Stimulated activated CD4-positive, alpha-beta T cell treated with anti-CD3 and anti-CD28 coated beads, Interleukin-1b, Interleukin-23, amount 100 ng/mL, for 4 hours (primary cell): Measurements from ENCODE around the gene YBX3.
A peak's percentile ranks its signal among the peaks of the same experiment; 100 is the strongest.

Experiments used
- DNase-seq, 2 donors: peaks; one replicate each; pipeline ENCODE4 v3.0.0-alpha.2; 2020; ENCODE audit warnings: low read depth in 2 of 2

The YBX3 gene

GRCh38 chr12:10721651-10722501, 1.2 kb downstream of the YBX3 start:
- peak in 1 of 2 donors; percentile 38 for DNase-seq

DNA sequence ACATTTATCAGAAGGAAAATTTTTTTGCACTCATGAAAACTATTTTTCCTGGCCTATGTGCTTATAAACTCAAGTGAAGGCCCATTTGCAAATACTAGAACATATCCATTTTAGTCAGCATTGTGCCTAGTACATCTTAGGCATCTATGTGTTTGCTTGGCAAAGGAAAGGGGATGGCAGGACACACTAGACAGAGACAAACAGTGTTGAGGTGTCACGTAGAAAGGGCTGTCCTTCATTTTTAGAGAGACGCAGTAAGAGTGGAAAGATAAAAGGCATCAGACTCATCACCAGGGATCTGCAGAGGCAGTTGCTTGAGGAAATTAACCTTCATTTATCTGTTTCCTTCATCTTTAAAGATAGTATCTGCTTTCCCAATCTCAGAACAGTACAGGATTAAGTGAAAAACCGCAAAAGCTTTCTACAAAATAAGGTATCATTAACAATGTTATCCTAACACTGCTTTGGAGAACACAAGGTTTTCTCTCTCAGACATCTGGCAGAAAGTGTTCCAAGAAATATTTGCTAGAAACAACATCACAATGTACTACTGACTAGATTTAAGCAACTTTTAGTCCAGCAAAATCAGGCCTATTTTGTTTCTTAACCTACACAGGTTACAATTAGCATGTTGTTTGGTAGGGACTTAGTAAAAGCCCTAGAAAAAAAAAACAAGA, 2.0 kb downstream of the YBX3 start:
- DNase-seq, result no peak

DNA sequence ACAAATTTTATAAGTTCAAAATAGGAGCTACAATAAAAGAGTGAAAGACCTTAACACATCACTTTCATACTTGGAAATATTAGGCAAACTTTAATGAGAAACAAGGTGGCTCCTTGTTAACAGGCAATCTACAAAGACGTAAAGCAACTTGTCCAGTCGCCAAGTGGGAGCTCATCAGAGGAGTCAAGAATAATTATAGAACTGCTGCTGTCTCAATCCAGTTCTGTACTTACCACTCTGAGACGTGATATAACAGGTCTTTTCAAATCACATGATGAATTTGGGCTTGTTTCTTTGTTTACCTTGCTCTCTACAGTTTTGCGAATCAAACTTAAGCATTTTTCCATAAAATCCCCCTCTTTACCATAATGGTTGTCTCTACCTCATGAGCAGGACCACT, 3.6 kb downstream of the YBX3 start:
- DNase-seq, result no peak

- DNase-seq, result no peak
These were observed 4.8 kb downstream of the YBX3 start for GRCh38 chr12:10718279-10718821.

- no peak for DNase-seq
These were observed 5.7 kb downstream of the YBX3 start for GRCh38 chr12:10717410-10717809.

DNA sequence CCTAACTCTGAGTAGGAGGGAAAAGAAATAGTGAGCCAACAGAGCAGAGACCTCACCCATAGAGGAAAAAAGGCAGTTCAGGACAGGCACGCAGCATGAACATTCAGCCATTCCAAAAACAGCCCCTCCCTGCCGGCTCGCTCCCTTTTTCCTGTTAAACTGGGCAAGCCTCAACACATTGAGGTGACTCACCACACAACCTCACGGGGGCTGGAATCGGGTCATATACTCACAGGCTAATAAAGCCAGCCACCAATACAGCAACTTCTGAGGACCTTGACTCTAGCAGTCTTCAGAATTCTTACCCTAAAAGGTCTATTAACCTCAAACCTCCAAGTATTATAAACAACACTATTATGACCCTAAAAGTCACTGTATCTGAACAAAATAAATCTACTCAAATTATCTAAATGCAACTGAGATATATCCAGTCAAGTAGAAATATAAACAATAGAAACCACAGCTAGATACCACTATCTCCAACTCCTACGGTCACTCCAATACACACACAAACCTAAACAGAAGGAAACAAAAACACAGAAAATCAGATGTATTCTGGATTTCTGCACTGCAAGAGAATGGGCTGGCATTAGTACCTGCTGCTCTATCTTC, 6.3 kb downstream of the YBX3 start:
- DNase-seq, result no peak

DNA sequence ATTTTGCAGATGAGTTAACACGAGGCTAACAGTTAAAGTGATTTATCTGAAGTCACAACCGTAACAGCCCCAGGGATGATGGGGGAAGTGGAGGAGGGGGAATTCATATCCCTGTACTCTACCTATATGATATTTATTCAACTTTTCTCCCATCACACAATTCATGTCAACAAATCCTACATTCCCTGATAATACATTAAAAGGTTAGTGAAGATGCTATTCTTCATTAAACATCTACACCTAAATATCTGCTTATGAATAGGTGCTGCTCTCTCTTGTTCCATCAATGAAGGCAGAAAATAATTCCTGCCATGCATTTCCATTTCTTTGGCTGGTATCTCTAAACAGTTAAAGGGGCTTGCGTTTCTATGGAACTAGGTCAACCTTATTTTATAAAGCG, 6.8 kb downstream of the YBX3 start:
- DNase-seq, result no peak

- DNase-seq, result no peak
These were observed 7.6 kb downstream of the YBX3 start for GRCh38 chr12:10715491-10715890.

GRCh38 chr12:10709808-10710207, 13.3 kb downstream of the YBX3 start:
- DNase-seq, result no peak

DNA sequence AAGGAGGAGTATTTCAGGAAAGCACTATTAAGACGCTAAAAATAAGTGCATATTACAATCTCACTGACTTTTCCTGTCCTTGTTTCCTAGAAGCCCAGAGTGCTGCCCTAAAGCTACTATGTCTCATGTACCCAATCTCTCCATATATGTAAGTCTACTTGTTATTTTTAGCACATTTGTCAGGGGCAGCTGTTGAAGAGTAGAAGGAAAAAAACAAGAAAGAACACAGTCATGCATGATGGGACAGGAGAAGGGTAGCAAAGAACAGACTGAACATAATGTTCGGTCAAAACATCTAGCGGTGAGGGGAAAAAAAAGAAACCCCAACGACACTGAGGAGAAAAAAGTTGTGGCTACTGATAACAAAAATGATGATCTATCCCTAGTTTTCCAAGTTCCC, 14.3 kb downstream of the YBX3 start:
- no peak for DNase-seq

GRCh38 chr12:10705655-10706054, 17.5 kb downstream of the YBX3 start:
- DNase-seq, result no peak

DNA sequence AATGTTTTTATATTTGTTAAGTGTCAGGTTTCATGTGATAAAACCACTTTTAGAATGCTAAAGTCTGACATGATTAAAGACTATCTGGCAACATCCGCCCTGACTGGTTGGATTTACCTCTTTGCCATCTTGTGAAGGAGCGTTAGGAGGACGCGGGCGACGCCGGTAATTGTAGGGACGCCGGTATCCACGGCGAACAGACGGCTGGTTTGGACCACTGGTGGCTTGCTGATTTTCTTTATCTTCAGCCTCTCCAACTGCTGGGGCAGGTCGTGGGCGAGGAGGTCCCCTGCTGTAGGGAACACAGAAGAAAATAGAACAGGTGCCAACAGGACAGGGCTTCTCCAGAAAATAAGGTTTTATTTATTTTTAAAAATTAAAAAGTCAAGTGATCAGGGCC, 21.3 kb downstream of the YBX3 start:
- no peak for DNase-seq

DNA sequence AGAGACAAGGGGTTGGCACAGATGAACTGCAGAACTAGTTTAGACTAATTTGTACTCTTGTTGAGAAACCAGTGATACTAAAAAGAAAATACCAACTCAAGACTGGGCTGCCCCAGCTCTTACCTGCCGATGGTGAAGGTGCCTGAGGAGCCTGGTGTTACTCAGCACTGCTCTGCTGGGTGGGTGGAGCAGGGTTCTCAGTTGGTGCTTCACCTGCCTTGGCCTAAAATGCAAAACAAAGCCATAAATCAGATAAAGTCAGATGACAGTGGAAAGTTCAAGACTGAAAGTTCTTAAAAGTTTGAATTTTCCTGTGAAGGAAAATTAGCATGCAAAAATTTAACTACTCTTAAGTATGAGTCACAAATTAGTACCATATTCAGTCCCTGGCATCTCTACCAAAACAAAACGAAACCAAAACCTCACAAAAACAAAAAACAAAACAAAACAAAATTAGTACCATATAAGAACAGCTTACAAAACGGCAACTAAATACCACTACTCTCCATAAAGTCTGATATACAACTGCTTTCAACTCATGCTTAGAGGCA, 21.9 kb downstream of the YBX3 start:
- peak in 1 of 2 donors; percentile 27 for DNase-seq

DNA sequence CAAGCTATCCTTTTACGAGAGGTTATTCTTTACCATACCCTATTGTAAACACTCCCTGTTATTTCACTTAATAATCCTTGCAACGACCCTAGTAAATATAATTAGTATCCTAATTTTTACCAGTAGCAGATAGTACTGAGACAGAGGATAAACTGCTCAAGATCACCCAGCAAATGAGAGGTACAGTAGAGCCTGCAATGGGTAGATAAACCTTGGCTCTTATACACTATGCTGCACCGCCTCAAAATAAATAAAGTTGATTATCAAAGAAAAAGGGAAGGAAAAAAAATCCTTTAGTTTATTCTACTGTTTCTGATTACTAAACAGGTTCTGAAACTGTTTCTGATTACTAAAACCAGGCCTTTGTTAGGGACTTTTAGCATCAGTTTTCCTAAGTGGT, 22.5 kb downstream of the YBX3 start:
- no peak for DNase-seq

DNA sequence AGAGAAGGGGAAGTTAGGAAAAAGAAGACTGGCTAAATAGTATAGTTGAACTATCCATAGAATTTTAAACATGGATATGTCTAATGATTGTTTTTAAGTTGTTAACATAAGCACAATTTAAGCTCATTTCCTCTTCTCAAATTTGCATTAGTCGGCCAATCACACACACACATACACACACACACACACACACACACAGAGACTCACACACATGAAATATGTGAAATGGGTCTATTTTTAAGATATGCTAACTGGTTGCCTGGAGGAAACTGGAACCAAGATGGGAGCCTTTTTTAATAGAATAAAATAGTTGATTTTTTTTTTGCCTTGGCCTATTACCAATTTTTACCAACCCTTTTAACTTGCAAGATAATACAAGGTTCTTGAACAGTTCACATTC, 25.3 kb downstream of the YBX3 start:
- no peak for DNase-seq

- no peak for DNase-seq
These were observed 26.0 kb downstream of the YBX3 start for GRCh38 chr12:10697156-10697555.

DNA sequence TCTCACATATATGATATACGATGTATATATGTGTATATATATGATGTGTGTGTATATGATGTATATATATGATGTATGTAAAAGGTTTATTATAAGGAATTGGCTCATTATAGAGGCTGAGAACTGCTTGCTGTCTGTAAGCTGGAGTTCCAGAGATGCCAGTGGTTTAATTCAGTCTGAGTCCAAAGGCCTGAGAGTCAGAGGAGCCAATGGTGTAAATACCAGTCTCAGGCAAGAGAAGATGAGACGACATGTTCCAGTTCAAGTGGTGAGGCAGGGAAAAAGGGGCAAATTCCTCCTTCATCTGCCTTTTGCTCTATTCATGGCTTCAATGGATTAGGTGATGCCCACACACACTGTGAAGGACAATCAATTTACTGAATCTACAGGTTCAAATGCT, 32.2 kb downstream of the YBX3 start:
- no peak for DNase-seq

GRCh38 chr12:10689146-10689545, 34.0 kb downstream of the YBX3 start:
- no peak for DNase-seq

DNA sequence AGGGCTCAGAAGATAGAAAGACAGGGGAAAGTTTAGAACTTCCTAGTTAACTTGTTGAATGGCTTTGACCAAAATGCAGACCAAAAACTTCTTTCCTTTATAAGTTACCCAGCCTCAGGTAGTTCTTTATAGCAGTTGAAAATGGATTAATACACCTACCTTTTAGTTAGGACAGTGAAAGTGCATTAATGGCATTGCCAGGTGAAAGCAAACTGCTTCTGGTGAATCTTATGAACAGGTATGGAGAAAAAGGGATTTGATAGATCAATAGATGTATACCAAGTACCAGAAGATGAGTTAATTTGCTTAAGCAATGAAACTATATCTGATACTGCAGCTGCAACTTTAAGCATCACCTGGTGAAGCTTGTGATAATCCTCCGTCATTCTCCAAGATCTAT, 35.1 kb downstream of the YBX3 start:
- no peak for DNase-seq

DNA sequence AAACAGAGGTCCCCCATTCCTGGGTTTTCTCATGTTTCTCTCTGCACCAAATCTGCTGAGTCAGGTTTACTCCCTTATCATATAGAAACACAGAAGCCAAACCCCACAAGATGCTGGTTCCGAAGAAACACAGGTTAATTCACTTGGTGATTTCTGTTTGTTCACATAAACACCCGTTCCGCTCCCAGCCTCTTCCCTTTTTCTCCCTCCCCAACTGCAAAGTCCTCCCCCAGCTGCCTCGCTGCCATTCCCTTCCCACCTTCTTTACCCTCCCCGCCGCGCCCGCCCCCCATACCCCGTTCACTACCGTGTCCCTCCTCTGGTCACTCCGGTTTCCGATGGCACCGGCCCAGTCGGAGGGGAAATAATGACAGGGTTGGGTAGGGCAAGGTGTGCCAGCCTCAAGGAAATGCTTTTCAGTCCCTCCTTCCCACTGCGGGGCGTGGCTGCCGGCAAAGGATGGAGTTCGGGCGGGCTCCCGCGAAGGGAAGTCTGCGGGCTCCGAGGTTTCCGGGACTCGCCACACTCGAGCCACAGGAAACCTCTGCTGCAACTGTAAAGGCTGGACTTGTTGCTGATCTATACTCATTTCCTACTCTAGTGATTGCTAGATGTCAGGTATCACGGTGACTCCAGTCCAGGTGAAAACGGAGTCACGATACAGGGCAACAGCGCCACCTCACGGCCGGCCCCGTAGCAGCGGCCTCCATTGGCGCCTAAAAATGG, 49.3 kb downstream of the YBX3 start, which contains the start of gene STYK1:
Gene STYK1, minus strand, starts transcription at position 394 of the 726 bp plus-strand sequence. CDS start 39,434 bp downstream, outside the sequence.
- peak; percentile 42 to 63 for DNase-seq

GRCh38 chr12:10672231-10672868, 50.8 kb downstream of the YBX3 start:
- no peak for DNase-seq
